Activated CD4-positive, alpha-beta T cell treated with anti-CD3 and anti-CD28 coated beads for 24 hours (primary cell): Measurements from ENCODE around the gene AKR1C4.
A peak's percentile ranks its signal among the peaks of the same experiment; 100 is the strongest.
"Not testable (repeated sequence)": the region's sequence is repeated elsewhere in the genome, so short reads cannot be mapped to it uniquely, and the experiment has no call there.

ENCODE experiments used
- DNase-seq, 2 donors: peaks; one replicate each; pipeline ENCODE4 v3.0.0-alpha.2; 2020; ENCODE audit warnings: low read depth in 2 of 2

Gene AKR1C4

DNA sequence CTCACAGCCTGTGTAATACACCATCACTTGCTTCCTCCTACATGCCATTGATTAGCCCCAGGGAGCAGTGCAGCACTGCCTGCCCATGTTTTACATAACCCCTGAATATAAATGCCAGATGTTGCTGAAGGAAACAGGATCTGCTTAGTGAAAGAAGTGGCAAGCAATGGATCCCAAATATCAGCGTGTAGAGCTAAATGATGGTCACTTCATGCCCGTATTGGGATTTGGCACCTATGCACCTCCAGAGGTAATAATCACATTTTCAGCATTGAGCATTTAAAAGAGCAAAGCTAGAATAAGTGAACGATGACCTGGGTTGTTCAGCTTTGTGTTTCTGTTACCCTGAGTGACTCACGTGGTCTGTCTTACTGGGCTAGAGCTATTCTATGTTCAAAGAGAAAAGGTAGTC, at the start of gene AKR1C4:
TSS of gene AKR1C4 (plus strand) at position 136 of the 412 bp plus-strand sequence. CDS start at position 167, 31 bp downstream.
- DNase-seq = no peak

DNA sequence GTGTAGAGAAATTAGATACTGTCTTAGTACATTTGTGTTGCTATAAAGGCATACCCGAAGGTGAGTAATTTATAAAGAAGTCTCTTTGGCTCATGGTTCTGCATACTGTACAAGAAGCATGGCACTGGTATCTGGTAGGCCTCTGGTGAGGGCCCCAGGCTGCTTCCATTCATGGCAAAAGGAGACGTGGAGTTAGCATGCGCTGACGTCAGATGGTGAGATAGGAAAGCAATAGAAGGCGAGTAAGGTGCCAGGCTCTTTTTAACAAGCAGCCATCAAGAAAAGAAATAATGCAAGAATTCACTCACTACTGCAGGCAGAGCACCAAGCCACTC, 49.8 kb upstream of the AKR1C4 start:
- DNase-seq = no peak

DNA sequence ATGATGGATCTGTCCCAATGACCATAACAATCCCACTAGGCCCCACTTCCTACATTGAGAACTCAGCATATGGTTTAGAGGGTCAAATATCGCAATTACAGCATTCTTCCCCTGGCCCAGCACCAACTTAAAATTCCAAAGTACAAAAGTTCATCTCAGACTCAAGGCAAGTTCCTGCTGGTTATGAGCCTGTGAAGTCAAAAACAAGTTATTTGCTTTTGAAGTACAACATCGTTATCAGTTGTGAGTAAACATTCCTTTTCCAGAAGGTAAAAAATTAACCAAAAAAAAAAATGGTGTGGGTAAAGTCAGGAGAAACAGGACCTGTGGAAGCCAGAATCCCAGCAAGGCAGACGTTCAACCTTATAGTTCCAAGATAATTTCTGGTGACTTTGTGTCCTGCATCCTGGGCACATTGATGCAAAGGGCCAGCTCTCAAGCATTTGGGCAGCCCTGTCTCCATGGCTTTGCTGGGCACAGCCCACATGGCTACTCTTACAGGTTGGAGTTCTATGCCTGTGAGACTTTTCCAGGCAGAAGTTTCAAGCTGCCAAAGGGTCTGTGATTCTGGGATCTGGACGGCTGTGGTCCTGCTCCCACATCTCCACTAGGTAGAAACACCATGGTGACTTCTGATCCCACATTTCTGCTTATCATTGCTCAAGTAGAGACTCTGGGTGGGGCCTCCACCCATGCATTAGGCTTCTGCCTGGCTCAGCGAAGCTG, 49.2 kb upstream of the AKR1C4 start:
- no peak for DNase-seq

DNA sequence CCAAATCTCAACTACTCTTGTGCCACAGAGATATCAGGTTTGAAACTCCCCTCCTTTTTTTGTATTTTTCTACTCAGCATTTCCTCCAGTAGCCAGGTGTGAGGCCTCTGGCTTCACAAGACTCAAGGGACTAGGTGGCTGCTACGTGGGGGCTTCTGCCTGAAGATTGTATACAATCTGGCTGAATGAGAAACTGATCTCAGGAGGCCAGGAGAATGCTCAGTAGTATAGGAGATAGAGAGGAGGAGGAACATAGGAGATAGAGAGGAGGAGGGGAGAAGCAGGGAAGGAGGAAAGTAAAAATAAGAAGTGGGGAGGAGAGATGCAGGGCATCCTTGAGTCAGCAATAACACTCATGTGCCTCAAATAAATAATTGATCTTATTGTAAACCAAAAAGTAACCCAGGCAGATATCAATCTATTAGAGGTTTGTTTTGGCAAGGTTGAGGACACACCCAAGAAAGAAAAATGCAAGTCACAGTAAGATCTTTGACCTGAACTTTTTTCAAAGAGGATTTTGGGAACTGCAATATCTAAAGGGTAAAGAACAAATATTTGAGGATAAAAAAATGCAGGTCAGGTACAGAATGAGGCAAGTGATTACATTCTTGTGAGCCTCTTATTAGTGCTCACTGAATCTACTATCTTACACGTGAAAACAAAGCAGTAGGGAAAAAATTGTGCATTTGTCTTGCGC, 48.5 kb upstream of the AKR1C4 start:
- no peak for DNase-seq

DNA sequence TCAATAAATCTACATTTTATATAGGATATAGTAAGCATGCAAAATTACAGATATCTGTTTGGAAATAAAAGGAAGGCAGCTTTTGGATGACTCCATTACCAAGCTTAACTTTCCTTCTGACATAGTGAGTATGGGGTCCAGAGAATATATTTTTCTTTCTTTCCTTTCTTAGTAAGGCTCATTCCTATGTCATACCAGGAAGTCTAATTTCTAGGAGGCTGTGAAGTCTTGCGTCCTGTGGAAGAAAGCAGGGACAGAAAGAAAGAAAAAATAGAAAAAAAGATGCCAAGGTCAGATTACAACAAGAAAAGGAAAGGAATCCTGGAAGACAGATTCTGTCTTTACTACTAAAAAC, 48.0 kb upstream of the AKR1C4 start:
- DNase-seq = no peak

DNA sequence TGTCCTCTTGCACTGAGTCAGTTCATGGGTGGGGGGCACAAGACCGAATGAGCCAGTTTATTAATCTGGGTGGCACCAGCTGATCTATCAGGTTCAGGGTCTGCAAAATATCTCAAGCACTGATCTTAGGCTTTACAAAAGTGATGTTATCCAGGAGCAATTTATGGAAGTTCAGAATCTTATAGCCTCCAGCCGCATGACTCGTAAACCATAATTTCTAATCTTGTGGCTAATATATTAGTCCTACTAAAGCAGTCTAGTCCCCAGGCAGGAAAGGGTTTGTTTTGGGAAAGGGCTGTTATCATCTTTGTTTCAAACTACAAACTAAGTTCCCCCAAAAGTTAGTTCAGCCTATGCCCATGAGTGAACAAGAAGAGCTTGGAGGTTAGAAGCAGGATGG, 45.6 kb upstream of the AKR1C4 start:
- no peak for DNase-seq

DNA sequence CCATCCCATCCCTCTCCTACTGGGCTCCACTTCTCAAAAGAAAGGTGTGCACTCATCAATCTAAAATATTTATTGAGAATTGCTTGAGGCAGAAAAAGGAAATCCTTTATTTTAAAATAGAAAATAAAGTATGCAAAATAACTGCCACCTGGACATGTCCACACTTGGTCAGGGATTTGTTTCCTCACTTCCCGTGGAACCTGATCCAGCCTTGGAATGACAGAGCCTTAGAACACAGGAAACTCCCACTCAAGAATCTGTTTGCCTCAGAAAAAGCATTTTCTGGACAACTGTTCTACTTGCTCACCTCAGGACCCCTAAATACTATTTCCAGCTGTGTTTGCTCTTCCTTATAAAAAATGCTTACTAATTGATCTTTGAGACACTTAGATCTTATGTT, 40.7 kb upstream of the AKR1C4 start:
- no peak for DNase-seq

DNA sequence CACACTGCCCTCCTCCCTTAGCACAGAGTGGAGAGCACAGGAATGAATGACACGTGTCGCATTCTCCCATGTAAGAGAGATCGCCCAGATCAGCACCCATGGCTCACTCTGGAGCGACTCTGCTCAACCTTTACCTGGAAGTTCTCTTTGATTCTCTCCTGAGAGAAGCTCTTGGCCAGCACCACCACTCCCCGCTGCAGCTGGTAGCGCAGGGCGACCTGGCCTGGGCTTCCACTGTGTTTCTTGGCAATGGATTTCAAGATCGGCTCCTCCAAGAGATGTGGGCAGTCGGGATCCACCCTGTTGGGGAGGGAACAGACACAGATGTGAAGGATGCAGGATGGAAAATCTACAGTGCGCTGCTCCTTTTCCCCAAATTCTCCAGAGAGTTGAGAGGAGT, 39.1 kb upstream of the AKR1C4 start:
- no peak for DNase-seq

DNA sequence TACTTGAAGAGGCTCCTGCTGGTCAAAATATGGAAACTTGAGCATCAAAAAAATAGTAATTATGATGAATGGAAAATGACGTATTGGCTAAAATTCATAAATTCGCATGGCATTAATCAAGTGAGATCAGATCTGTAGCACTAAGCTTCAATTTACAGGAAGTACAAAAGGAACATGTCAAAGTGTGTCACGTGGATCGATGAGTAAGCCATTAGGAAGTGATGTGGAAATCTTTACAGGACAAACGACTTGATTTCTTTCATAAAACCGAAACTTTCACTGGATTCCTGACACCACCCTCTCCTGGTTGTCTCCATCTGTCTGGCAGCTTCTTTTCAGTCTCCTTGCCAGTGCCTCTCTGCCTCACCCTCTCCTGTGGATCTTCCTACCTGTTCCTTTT, 37.5 kb upstream of the AKR1C4 start:
- DNase-seq = no peak

DNA sequence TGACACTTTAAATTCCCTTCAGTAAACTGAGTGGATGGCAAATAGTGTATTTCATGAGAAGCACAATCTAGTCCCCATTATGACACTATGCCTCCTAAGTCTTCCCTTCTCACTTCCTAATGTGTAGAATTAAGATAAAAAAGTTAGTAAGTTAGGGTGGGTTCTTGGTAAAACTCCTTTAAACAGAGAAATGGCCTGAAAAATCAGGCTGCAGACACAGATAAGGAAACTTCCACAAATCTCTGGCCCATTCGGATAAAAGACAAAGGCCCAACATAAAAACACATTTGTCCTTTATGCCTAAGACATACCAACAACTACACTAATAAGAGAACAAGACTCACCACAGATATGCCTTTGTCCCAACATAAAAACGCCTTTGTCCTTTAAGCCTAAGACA, 33.1 kb upstream of the AKR1C4 start:
- no peak for DNase-seq

DNA sequence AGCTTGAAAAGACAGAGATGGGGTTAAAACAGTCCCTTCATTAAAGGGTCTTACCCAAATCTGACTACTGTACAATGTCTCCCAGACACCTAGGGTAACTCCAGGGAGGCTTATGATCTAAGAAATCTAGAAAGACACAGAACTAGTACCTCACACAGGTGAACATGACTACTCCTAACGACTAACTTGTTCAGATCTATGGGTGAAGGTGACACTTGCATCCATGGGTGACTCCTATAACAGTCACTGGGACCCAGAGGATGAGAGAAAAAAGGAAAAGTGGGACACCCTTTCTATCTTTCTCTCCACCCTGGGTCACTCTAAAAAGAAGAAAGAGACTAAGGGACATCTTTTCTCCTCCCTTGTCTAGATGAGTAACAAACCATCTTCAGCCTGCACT, 30.9 kb upstream of the AKR1C4 start:
- DNase-seq = no peak

DNA sequence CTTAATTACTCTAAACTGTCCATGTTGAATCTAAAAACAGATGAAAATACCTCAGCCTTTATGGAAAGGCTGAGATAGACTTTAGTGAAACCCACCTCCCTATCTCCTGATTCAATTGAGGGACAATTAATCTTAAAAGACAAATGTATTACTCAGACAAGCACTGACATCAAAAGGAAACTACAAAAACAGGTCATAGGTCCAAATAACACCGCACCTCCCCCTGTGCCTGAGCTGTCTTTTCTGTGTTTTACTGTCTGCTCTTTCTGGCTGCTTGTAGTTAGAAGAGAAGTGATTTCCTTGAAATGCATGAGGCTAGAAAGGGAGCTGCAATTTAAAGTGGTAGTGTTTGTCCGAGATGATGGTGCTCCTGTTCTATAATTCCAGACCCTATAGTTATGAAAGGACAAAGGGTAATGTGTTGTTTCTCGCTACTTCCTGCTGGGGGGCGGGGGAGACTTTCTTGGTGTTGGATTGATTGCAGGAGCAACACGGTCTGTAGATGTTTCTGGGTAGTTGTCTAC, 27.7 kb upstream of the AKR1C4 start:
- peak in 1 of 2 donors; percentile 0 for DNase-seq

DNA sequence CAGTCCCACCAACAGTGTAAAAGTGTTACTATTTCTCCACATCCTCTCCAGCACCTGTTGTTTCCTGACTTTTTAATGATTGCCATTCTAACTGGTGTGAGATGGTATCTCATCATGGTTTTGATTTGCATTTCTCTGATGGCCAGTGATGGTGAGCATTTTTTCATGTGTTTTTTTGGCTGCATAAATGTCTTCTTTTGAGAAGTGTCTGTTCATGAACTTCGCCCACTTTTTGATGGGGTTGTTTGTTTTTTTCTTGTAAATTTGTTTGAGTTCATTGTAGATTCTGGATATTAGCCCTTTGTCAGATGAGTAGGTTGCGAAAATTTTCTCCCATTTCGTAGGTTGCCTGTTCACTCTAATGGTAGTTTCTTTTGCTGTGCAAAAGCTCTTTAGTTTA, 21.1 kb upstream of the AKR1C4 start:
- not testable (repeated sequence) for DNase-seq

DNA sequence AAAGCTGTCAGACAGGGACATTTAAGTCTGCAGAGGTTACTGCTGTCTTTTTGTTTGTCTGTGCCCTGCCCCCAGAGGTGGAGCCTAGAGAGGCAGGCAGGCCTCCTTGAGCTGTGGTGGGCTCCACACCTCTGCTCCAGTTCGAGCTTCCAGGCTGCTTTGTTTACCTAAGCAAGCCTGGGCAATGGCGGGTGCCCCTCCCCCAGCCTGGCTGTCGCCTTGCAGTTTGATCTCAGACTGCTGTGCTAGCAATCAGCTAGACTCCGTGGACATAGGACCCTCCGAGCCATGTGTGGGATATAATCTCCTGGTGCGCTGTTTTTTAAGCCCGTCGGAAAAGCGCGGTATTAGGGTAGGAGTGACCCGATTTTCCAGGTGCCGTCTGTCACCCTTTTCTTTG, 16.1 kb upstream of the AKR1C4 start:
- DNase-seq = not testable (repeated sequence)

DNA sequence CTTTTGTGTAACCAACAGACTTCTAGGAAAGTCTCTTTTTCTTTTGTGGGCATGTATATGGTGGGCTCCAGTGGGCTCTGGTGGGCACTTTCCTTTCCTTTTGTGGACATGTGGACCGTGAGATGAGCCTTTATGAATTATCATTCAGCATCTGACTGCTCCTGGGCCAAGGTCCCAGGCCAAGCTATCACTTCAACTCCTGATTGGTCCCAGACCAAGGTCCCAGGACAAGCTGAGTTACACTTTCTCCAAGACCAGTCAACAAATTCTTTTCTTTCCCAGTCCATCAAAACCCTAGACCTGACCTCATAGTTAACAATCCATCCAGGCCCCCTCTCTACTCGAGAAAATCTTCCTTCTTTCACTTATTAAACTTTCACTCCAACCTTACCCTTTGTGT, 12.7 kb upstream of the AKR1C4 start:
- no peak for DNase-seq

DNA sequence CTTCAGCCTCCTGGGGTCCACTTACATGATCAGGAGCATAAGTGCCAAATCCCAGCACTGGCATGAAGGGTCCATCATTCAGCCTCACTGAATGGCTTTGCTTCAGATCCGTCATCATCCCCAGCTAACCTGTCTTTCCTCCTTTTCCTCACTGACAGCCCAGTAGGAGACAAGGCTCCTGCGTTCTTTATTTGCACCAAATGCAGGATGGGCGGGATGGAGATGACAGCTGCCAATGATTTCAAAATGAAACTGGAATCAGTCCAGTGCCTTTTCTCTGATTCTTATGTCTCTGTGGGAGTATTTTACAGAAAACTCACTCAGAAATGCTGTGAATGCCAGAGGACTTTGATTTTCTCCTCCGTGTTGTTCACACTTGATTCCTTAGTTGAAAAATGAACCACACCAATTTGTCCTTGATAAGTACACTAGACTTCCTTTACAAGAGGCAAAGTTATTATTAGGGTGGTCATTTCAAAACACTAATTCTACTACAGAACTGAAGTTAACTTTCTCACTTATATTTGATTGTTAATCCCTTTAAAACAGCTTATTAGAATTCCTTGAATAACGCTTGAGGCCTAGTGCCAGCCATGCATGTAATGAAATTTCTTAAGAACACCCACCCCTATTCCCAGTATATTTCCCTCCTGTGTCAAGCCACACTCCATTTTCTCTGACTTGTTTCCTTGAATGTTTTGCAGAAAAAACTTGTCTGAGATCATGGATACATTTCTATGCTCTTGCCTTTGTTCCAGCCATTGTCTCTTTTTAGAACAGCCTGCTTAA, 11.5 kb upstream of the AKR1C4 start, which contains the start of gene AKR1C8:
TSS of gene AKR1C8 (minus strand) at position 164 of the 789 bp plus-strand sequence. CDS start at position 118, 46 bp downstream.
- DNase-seq = no peak

DNA sequence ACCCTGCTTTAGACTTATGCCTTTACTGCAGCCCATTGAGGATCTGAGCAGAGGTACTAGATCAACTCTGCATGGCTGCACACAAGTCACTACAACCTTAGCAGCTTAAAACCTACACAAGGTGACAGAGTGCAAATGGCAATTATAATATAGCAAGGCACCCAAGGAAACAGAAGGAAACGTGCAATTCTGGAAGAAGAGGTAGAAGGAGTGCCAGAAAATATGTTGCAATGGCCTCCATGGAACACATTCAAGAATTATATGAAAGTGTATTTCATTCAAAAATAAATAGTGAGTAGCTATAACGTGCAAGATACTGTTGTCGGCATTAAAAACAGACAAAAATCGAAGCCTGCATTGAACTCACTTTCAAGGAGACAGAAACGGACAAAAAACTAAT, 8.8 kb upstream of the AKR1C4 start:
- DNase-seq = no peak

DNA sequence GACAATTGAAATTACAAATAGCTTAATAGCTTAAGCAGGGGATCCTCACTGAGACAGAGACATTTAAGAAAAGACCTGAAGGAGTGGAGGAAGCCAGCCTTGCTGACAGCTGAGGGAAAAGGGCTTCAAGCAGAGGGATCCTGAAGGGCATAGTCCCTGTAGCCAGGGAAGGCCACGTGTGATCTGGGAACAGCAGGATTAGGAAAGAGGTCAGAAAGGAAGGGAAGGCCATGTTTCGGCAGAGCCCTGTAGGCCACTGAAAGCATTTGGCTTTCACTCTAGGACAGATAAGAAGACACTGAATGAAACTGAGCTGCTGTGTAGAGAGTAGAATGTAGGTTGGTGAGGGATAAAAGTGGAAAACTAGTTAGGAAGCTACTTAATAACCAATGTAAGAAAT, 8.3 kb upstream of the AKR1C4 start:
- no peak for DNase-seq

DNA sequence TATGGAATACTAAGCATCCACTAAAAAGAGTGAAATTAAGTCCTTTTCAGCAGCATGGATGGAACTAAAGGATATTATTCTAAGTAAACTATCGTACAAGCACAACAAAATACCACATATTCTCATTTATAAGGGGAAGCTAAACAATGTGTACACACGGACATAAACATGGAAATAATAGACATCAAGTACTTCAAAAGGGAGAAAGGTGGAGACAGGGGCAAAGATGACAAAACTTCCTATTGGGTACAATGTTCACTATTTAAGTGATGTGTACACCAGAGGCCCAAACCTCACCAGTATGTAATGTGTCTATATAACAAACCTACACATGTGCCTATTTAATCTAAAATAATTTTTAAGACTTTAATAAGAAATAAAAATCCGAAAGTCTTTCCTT, 2.2 kb upstream of the AKR1C4 start:
- no peak for DNase-seq

DNA sequence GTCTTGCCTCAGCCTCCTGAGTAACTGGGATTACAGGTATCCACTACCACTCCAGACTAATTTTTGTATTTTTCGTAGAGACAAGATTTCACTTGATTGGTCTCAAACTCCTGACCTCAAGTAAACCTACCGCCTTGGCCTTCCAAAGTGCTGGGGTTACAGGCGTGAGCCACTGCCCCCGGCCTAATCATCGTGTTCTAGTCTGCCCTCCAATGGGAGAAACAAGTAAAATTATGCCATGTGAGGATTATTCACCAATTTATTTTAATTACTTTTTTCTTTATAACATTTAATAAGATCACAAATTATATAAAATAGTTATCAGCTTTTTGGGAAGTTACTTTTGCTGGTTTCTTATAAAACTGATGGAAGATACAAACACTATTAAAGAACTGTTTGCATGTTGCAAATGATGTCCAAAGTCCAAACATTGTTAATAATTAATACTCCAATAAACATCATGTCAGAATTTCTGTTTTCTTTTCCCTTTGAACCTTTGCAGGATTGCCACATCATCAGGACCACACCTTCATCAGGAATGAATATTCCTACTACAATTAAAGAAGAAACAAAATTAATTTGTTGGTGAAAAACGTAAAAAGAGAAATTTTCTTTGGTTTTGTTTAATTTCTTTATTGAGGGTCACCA, 786 bp upstream of the AKR1C4 start:
- DNase-seq = no peak

DNA sequence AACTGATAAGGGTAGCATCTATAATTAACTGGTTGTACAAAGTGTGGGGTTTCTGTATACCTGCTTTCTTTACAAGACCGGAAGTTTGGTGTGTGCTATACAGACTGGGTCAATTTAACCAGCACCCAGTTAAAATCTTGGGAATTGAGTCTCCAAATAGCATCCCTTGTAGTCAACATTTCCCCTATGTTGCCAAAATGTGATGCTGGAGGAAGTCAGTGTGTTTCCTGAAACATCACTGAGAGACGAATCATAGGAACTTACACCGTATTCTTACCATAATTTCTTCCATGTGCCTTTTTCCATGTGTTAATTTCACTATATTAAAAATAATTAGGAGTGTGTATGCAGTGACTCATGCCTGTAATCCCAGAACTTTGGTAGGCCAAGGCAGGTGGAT, 1.7 kb downstream of the AKR1C4 start:
- DNase-seq = no peak

DNA sequence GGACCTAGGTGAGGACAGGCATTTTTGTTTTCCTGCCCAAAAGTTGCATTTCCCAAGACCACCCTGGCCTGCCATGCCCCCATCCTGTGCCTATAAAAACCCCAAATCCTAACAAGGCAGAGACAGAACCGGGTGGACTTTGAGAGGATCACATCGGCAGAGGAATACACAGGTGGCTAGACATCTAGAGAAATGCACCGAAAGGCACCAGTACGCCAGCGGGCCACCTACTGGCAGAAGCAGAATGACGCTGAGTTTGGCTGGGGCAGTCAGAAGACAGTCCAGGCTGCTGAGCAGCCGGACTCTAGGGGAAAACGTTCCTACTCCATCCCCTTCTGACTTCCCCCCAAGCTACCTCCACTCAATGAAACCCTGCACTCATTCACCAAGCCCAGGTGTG, 2.8 kb downstream of the AKR1C4 start:
- no peak for DNase-seq
